A549 (cell line): ENCODE measurements around the gene SDHAF1. TPM values are rescaled to one million over a fixed set of nuclear protein-coding genes. Genes with fewer than 3 reads are reported as not detected.
"Not testable (repeated sequence)": the region's sequence is repeated elsewhere in the genome, so short reads cannot be mapped to it uniquely, and the experiment has no call there.

ENCODE experiments used
- ATAC-seq, 2 experiments: fragments of 200-7000 bp in 1 of 2; fragments of >200 bp in 1 of 2; cut with Nextera tagmentation in 1 of 2; cut with Tn5 transposase in 1 of 2; 3 replicates each; pipeline versions ENCODE4 v1.8.0 to v1.9.1; 2018 to 2020; ENCODE audit warnings: mild to moderate bottlenecking in 1 of 2, moderate library complexity in 1 of 2
- CTCF ChIA-PET: fragments of 300-600 bp; sonication (Branson Sonifier 250); formaldehyde crosslinking; extraction: SDS; loops from one replicate; lab custom pipeline; 2021; ENCODE audit warnings: antibody characterized with exemption, inconsistent platforms; lab: Yijun Ruan, JAX
- POLR2A ChIA-PET: fragments of 350-600 bp; formaldehyde crosslinking; extraction: SDS; loops from one replicate; lab custom pipeline; 2021; ENCODE audit warnings: antibody characterized with exemption, inconsistent platforms; lab: Yijun Ruan, JAX
- DNase-seq, 2 experiments: peaks; one replicate each; pipeline versions ENCODE4 v3.0.0 to v3.0.0-alpha.2; 2011 to 2016; ENCODE audit warnings: low read depth in 1 of 2, low spot score in 1 of 2
- FAIRE-seq: peaks from 2 replicates; lab custom pipeline; 2011; peaks lifted over from hg19 to GRCh38; lab: Jason Lieb, UNC
- H3K27ac ChIP-seq, 2 experiments: fragments of >200 bp; sonication (Bioruptor Twin); formaldehyde crosslinking; 3 replicates each; pipeline ENCODE4 v1.5.1; 2016 to 2017
- H3K4me1 ChIP-seq: fragments of >200 bp; sonication (Bioruptor Twin); formaldehyde crosslinking; 3 replicates; pipeline ENCODE4 v1.6.1; 2016
- H3K4me2 ChIP-seq: fragments of >200 bp; sonication (Bioruptor Twin); formaldehyde crosslinking; 3 replicates; pipeline ENCODE4 v1.6.1; 2016
- H3K4me3 ChIP-seq: fragments of >200 bp; sonication (Bioruptor Twin); formaldehyde crosslinking; 3 replicates; pipeline ENCODE4 v1.5.1; 2016
- H3K9me3 ChIP-seq: fragments of >200 bp; sonication (Bioruptor Twin); formaldehyde crosslinking; 3 replicates; pipeline ENCODE4 v1.6.1; 2016
- CBX8 ChIP-seq: fragments of 200-600 bp; sonication (generic); IDR thresholded peaks from 2 replicates; pipeline ENCODE4 v1.6.1; 2016
- ESRRA ChIP-seq: fragments of 150-350 bp; IDR thresholded peaks from 2 replicates; pipeline ENCODE4 v1.6.1; 2014; ENCODE audit warnings: mild to moderate bottlenecking, low read length, borderline replicate concordance
- FOSL2 ChIP-seq, 2 experiments: fragments of 450-650 bp in 1 of 2; fragments of >200 bp in 1 of 2; sonication (Bioruptor Twin) in 1 of 2; formaldehyde crosslinking; IDR thresholded peaks; 2 replicates each; pipeline versions ENCODE4 v1.5.0 to v1.6.1; 2016 to 2020; ENCODE audit warnings: mild to moderate bottlenecking in 1 of 2, moderate library complexity in 1 of 2
- GATA3 ChIP-seq: IDR thresholded peaks from 2 replicates; pipeline ENCODE4 v1.6.1; 2012; ENCODE audit warnings: borderline replicate concordance
- HDAC2 ChIP-seq: fragments of 200-600 bp; sonication (generic); IDR thresholded peaks from 2 replicates; pipeline ENCODE4 v1.6.1; 2016
- HMGXB4 ChIP-seq: fragments of 250-450 bp; sonication (Bioruptor Pico); IDR thresholded peaks from 2 replicates; pipeline ENCODE4 v1.5.0; 2021; ENCODE audit warnings: mild to moderate bottlenecking, moderate library complexity, borderline replicate concordance
- HOXB5 ChIP-seq: fragments of 250-450 bp; sonication (Bioruptor Pico); IDR thresholded peaks from 2 replicates; pipeline ENCODE4 v1.5.0; 2020; ENCODE audit warnings: mild to moderate bottlenecking, moderate library complexity
- RCOR1 ChIP-seq: fragments of 150-350 bp; IDR thresholded peaks from 2 replicates; pipeline ENCODE4 v1.6.1; 2014; ENCODE audit warnings: antibody characterized with exemption, low read length, low read depth
- SREBF2 ChIP-seq: fragments of 450-650 bp; IDR thresholded peaks from 2 replicates; pipeline ENCODE4 v1.6.1; 2014; ENCODE audit warnings: mild to moderate bottlenecking, moderate library complexity
- USF2 ChIP-seq: fragments of 450-650 bp; IDR thresholded peaks from 2 replicates; pipeline ENCODE4 v1.6.1; 2014; ENCODE audit warnings: antibody characterized with exemption
- ZNF302 ChIP-seq: fragments of 250-450 bp; sonication (Bioruptor Pico); IDR thresholded peaks from 2 replicates; pipeline ENCODE4 v1.9.0; 2021; ENCODE audit warnings: inconsistent platforms, mild to moderate bottlenecking, moderate library complexity
- WGBS: methylation state at CpG from one replicate; pipeline ENCODE4 v1.1.6; 2017; ENCODE audit errors: missing lambda C conversion rate; 5-methylcytosine and 5-hydroxymethylcytosine counted together
- polyA plus RNA-seq, 4 experiments: library from polyadenylated mRNA; depleted of rRNA in 3 of 4; stranded (reverse); fragments of >200 nt; fragmentation: RNase III in 1 of 4; extraction: RNeasy Plus Mini Kit Qiagen cat#74134 plus additional on column Dnase treatment in 1 of 4; gene quantifications; 2 replicates in 3 of 4; 3 replicates in 1 of 4; pipeline ENCODE4 v1.2.3, GENCODE V29; 2011 to 2017

Gene SDHAF1
- polyA plus RNA-seq, 2 of the 4 experiments (the other 2 are of a cell fraction), result 25.3 to 27.1 TPM

- no peak for TF ChIP-seq SREBF2
- no peak for TF ChIP-seq HMGXB4 (CRISPR knock-in tag)
- TF ChIP-seq ESRRA, result no peak
These were observed 45.9 kb upstream of the SDHAF1 start (continued) for GRCh38 chr19:35949131-35949530.

DNA sequence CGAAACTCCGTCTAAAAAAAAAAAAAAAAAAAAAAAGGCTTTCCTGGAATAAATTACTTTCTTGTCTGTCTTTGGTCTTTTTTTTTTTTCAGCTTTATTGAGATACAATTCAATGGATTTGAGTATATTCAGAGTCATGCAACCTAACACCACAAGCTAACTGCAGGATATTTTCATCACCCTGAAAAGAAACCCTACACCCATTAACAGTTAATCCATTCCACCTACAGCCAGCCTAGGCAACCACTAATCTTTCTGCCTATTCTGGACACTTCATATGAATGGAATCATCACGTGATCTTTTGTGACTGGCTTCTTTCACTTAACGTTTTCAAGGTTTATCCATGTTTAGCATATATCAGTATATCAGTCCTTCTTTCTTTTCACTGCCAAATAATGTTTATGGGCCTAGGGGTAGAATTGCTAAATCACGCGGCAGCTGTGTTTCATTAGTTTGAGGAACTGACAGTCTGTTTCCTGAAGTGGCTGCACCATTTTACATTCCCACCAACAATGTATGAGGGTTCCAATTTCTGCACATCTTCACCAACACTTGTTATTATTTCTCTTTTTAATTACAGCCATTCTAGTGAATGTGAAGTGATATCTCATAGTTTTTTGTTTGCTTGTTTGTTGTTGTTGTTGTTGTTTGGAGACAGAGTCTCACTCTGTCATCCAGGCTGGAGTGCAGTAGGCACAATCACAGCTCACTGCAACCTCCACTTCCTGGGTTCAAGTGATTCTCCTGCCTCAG is 38.9 kb upstream of the SDHAF1 start:
- WGBS, result 51% methylated on average over 6 of the region's 6 CpGs
- no peak for DNase-seq
- no peak overlapping the region for H3K27ac ChIP-seq
- no peak for TF ChIP-seq ZNF302 (CRISPR knock-in tag)
- TF ChIP-seq USF2, result peak; percentile 55; the same call in 1 of the 2 replicates
- peaks cover 7% of the 10 kb centered on the region; the same call in 2 of the 3 replicates for H3K9me3 ChIP-seq
- ATAC-seq, result no peak
- no peak overlapping the region for H3K4me3 ChIP-seq
- ChIA-PET CTCF (interaction anchor here (0.7 to 2.2 kb wide), 5 partner anchors 10 to 105 kb away, joined by 3 to 7 read pairs (median 3); no protein-coding TSS in a partner anchor), POLR2A (interaction anchor here (0.6 kb wide), 1 partner anchor 461 kb away, joined by 4 read pairs; no protein-coding TSS in a partner anchor)
- no peak overlapping the region for H3K4me2 ChIP-seq
- H3K4me1 ChIP-seq, result peaks cover 7% of the 10 kb centered on the region; the same call in 2 of the 3 replicates
- peak; percentile 94 for FAIRE-seq

- FAIRE-seq, H3K27ac ChIP-seq, DNase-seq, ATAC-seq, H3K4me2 ChIP-seq, H3K9me3 ChIP-seq, H3K4me1 ChIP-seq, H3K4me3 ChIP-seq: not testable (repeated sequence)
- 60% methylated on average over 8 of the region's 8 CpGs for WGBS
- ChIA-PET CTCF (interaction anchor here (1.5 to 2.2 kb wide), 3 partner anchors 9 to 76 kb away, joined by 5 to 7 read pairs (median 6); no protein-coding TSS in a partner anchor), POLR2A (interaction anchor here (0.6 to 0.7 kb wide), 2 partner anchors 126 to 158 kb away, joined by 3 read pairs; partner anchors contain the start of gene TBCB)
These were observed 37.6 kb upstream of the SDHAF1 start for GRCh38 chr19:35957411-35957810.

- FAIRE-seq, result no peak
- Histone ChIP-seq H3K27ac (no peak overlapping the region), H3K4me2 (peak overlapping the region; percentile 71), H3K9me3 (peaks cover 7% of the 10 kb centered on the region; the same call in 2 of the 3 replicates), H3K4me3 (peak overlapping the region; percentile 21; the same call in 2 of the 3 replicates), H3K4me1 (peaks cover 7% of the 10 kb centered on the region; the same call in 2 of the 3 replicates)
- 37% methylated on average over 15 of the region's 15 CpGs for WGBS
- no peak for DNase-seq
- CTCF ChIA-PET, result interaction anchor here (0.9 to 2.0 kb wide), 12 partner anchors 9 to 172 kb away, joined by 3 to 10 read pairs (median 4); no protein-coding TSS in a partner anchor
- TF ChIP-seq CBX8 (no peak), RCOR1 (no peak), GATA3 (no peak), HDAC2 (no peak), HMGXB4 (CRISPR knock-in tag) (no peak), FOSL2 (IDR thresholded peaks at IDR 0.05) (no peak), FOSL2 (CRISPR knock-in tag; IDR thresholded peaks at IDR 0.05) (no peak), HOXB5 (CRISPR knock-in tag) (no peak)
- peak in 1 of 2 experiments; percentile 24; a peak in 3 of 6 replicates for ATAC-seq
- POLR2A ChIA-PET, result no interaction called here
These were observed 36.3 kb upstream of the SDHAF1 start for GRCh38 chr19:35958660-35959039.
